H1 (cell line): ENCODE measurements around the gene CHD9. TPM values are rescaled to one million over a fixed set of nuclear protein-coding genes. Genes with fewer than 3 reads are reported as not detected.

Source experiments
- CTCF ChIA-PET: fragments of 300-600 bp; sonication (Branson Sonifier 250); formaldehyde crosslinking; loops from one replicate; lab custom pipeline; 2021; ENCODE audit not compliant: partially characterized antibody; lab: Charles Lee
- POLR2A ChIA-PET: fragments of 300-600 bp; sonication (Branson Sonifier 250); formaldehyde crosslinking; loops from one replicate; lab custom pipeline; 2021; ENCODE audit warnings: inconsistent platforms; ENCODE audit not compliant: partially characterized antibody; lab: Charles Lee
- DNase-seq, 2 experiments: peaks; one replicate each; pipeline versions ENCODE4 v3.0.0 to v3.0.0-alpha.2; 2010 to 2022; ENCODE audit warnings: low spot score in 2 of 2, low read depth in 1 of 2, mixed read lengths in 1 of 2
- FAIRE-seq: peaks from 2 replicates; lab custom pipeline; 2011; peaks lifted over from hg19 to GRCh38; lab: Jason Lieb, UNC
- H2AFZ ChIP-seq: 2 replicates; pipeline ENCODE4 v1.8.1; 2012; ENCODE audit warnings: low read length, inconsistent platforms
- H2AK5ac ChIP-seq: 2 replicates; pipeline ENCODE4 v1.6.1; 2013; ENCODE audit warnings: low read depth, low read length
- H2BK120ac ChIP-seq: replicated peaks from 2 replicates; pipeline ENCODE3; 2013; ENCODE audit warnings: low read depth, low read length, inconsistent platforms
- H2BK12ac ChIP-seq: 2 replicates; pipeline ENCODE4 v1.6.1; 2013; ENCODE audit warnings: low read depth, low read length
- H2BK15ac ChIP-seq: 2 replicates; pipeline ENCODE4 v1.6.1; 2013; ENCODE audit warnings: low read length
- H2BK20ac ChIP-seq: 2 replicates; pipeline ENCODE4 v1.6.1; 2013; ENCODE audit warnings: low read length
- H2BK5ac ChIP-seq: 2 replicates; pipeline ENCODE4 v1.6.1; 2013; ENCODE audit warnings: low read depth, low read length
- H3K14ac ChIP-seq: 2 replicates; pipeline ENCODE4 v1.6.1; 2013; ENCODE audit warnings: inconsistent platforms; ENCODE audit not compliant: insufficient read length
- H3K18ac ChIP-seq: 2 replicates; pipeline ENCODE4 v1.6.1; 2013; ENCODE audit warnings: low read length; ENCODE audit errors: extremely low read depth
- H3K23ac ChIP-seq: 2 replicates; pipeline ENCODE4 v1.6.1; 2013; ENCODE audit warnings: inconsistent platforms; ENCODE audit not compliant: insufficient read length
- H3K23me2 ChIP-seq: 2 replicates; pipeline ENCODE4 v1.6.1; 2013; ENCODE audit warnings: low read depth, low read length
- H3K27ac ChIP-seq: 2 replicates; pipeline ENCODE4 v1.6.1; 2011; ENCODE audit warnings: low read depth, low read length, inconsistent platforms
- H3K27me3 ChIP-seq, 4 experiments: replicated peaks in 1 of 4; 1 replicate in 1 of 4; 2 replicates in 3 of 4; pipeline versions ENCODE4 v1.6.1 to v1.8.1; 2011 to 2013; ENCODE audit warnings: low read length in 3 of 4, mild to moderate bottlenecking in 3 of 4, inconsistent platforms in 2 of 4, mixed read lengths in 2 of 4, moderate library complexity in 1 of 4; ENCODE audit not compliant: control insufficient read depth in 3 of 4, insufficient read depth in 3 of 4; ENCODE audit errors: extremely low read depth in 1 of 4
- H3K36me3 ChIP-seq, 4 experiments: 2 replicates each; pipeline versions ENCODE4 v1.6.1 to v1.8.1; 2011 to 2013; ENCODE audit warnings: mild to moderate bottlenecking in 4 of 4, low read length in 3 of 4, moderate library complexity in 2 of 4, control low read depth in 1 of 4, inconsistent platforms in 1 of 4; ENCODE audit not compliant: insufficient read depth in 4 of 4, control insufficient read depth in 2 of 4
- H3K4ac ChIP-seq: replicated peaks from 2 replicates; pipeline ENCODE3; 2013; ENCODE audit warnings: low read length, low read depth, mixed read lengths, inconsistent platforms; ENCODE audit not compliant: insufficient read length
- H3K4me1 ChIP-seq, 4 experiments: replicated peaks in 1 of 4; 1 replicate in 1 of 4; 2 replicates in 3 of 4; pipeline versions ENCODE4 v1.6.1 to v1.8.1; 2011 to 2013; ENCODE audit warnings: low read length in 3 of 4, inconsistent platforms in 2 of 4, mixed read lengths in 1 of 4; ENCODE audit not compliant: insufficient read depth in 4 of 4, control insufficient read depth in 3 of 4
- H3K4me2 ChIP-seq, 2 experiments: 2 replicates each; pipeline versions ENCODE4 v1.6.1 to v1.8.1; 2011 to 2013; ENCODE audit warnings: low read depth in 2 of 2, low read length in 2 of 2, control low read depth in 1 of 2, inconsistent platforms in 1 of 2, mild to moderate bottlenecking in 1 of 2; ENCODE audit not compliant: insufficient read depth in 1 of 2
- H3K4me3 ChIP-seq, 4 experiments: fragments of 200-600, 300-600 bp in 1 of 4; sonication (generic), shearing (Covaris generic), sonication (Bioruptor Twin) in 1 of 4; 2 replicates each; pipeline versions ENCODE4 v1.5.1 to v1.8.1; 2011 to 2016; ENCODE audit warnings: low read length in 4 of 4, low read depth in 3 of 4, control low read depth in 2 of 4, inconsistent platforms in 2 of 4, mild to moderate bottlenecking in 2 of 4, mixed read lengths in 1 of 4, moderate library complexity in 1 of 4; ENCODE audit not compliant: insufficient read depth in 2 of 4; ENCODE audit errors: extremely low read depth in 1 of 4
- H3K56ac ChIP-seq: replicated peaks from 2 replicates; pipeline ENCODE3; 2013; ENCODE audit warnings: low read depth, mild to moderate bottlenecking, mixed read lengths, low read length, inconsistent platforms; ENCODE audit not compliant: insufficient read length
- H3K79me1 ChIP-seq: 2 replicates; pipeline ENCODE4 v1.6.1; 2013; ENCODE audit warnings: low read depth, low read length, control low read depth
- H3K79me2 ChIP-seq, 2 experiments: 2 replicates each; pipeline versions ENCODE4 v1.6.1 to v1.8.1; 2012 to 2013; ENCODE audit warnings: low read length in 2 of 2, mild to moderate bottlenecking in 2 of 2, inconsistent platforms in 1 of 2; ENCODE audit not compliant: insufficient read depth in 2 of 2, control insufficient read depth in 1 of 2
- H3K9ac ChIP-seq, 4 experiments: replicated peaks in 1 of 4; 1 replicate in 1 of 4; 2 replicates in 3 of 4; pipeline versions ENCODE4 v1.6.1 to v1.8.1; 2011 to 2013; ENCODE audit warnings: low read depth in 3 of 4, low read length in 3 of 4, control low read depth in 2 of 4, mild to moderate bottlenecking in 2 of 4, moderate library complexity in 2 of 4, inconsistent platforms in 1 of 4; ENCODE audit errors: extremely low read depth in 1 of 4
- H3K9me3 ChIP-seq, 2 experiments: 2 replicates each; pipeline versions ENCODE4 v1.6.1 to v1.8.1; 2012 to 2013; ENCODE audit warnings: mild to moderate bottlenecking in 2 of 2, moderate library complexity in 2 of 2, control low read depth in 1 of 2, inconsistent platforms in 1 of 2, low read depth in 1 of 2, low read length in 1 of 2, mixed read lengths in 1 of 2; ENCODE audit not compliant: insufficient read depth in 2 of 2
- H4K20me1 ChIP-seq, 2 experiments: replicated peaks in 1 of 2; 2 replicates each; pipeline versions ENCODE3 to v1.8.1; 2011 to 2013; ENCODE audit warnings: inconsistent platforms in 2 of 2, low read length in 2 of 2, mild to moderate bottlenecking in 1 of 2; ENCODE audit not compliant: insufficient read depth in 2 of 2, control insufficient read depth in 1 of 2
- H4K5ac ChIP-seq: 2 replicates; pipeline ENCODE4 v1.6.1; 2013; ENCODE audit warnings: low read length, low read depth, mixed read lengths, inconsistent platforms; ENCODE audit not compliant: insufficient read length
- H4K8ac ChIP-seq: 2 replicates; pipeline ENCODE4 v1.8.0; 2013; ENCODE audit warnings: mild to moderate bottlenecking, moderate library complexity, low read length, inconsistent platforms; ENCODE audit not compliant: insufficient read depth; ENCODE audit errors: extremely low read depth
- H4K91ac ChIP-seq: replicated peaks from 2 replicates; pipeline ENCODE3; 2013; ENCODE audit warnings: low read length, mixed read lengths, inconsistent platforms; ENCODE audit not compliant: insufficient read length
- CBX5 ChIP-seq: fragments of 300-800, 300-1000 bp; sonication (generic); IDR thresholded peaks from 2 replicates; pipeline ENCODE4 v1.7.1; 2016; ENCODE audit warnings: antibody characterized with exemption, low read length, low read depth
- CHD1 ChIP-seq: IDR thresholded peaks from 2 replicates; pipeline ENCODE4 v1.6.1; 2012; ENCODE audit warnings: low read depth, low read length, improper control_type of control experiment
- GTF2F1 ChIP-seq: IDR thresholded peaks from 2 replicates; pipeline ENCODE4 v1.6.1; 2012; ENCODE audit warnings: low read depth, low read length, improper control_type of control experiment, borderline replicate concordance
- HDAC2 ChIP-seq, 2 experiments: fragments of 300-600 bp in 1 of 2; sonication (generic) in 1 of 2; IDR thresholded peaks; 2 replicates each; pipeline ENCODE4 v1.6.1; 2011 to 2012; ENCODE audit warnings: low read depth in 2 of 2, low read length in 2 of 2, mild to moderate bottlenecking in 2 of 2, moderate library complexity in 2 of 2, borderline replicate concordance in 1 of 2, inconsistent platforms in 1 of 2
- KDM1A ChIP-seq: fragments of 200-600, 300-600 bp; sonication (generic); IDR thresholded peaks from 2 replicates; pipeline ENCODE4 v1.7.1; 2016; ENCODE audit warnings: mild to moderate bottlenecking, low read length, borderline replicate concordance
- SIN3A ChIP-seq, 2 experiments: IDR thresholded peaks in 1 of 2; conservative IDR thresholded peaks in 1 of 2; 2 replicates each; pipeline ENCODE4 v1.6.1; 2011 to 2012; ENCODE audit warnings: low read length in 2 of 2, improper control_type of control experiment in 1 of 2, low read depth in 1 of 2, mild to moderate bottlenecking in 1 of 2
- SIX5 ChIP-seq: IDR thresholded peaks from 2 replicates; pipeline ENCODE4 v1.6.1; 2011; ENCODE audit warnings: mild to moderate bottlenecking, low read depth, low read length
- SP4 ChIP-seq: IDR thresholded peaks from 2 replicates; pipeline ENCODE4 v1.6.1; 2012; ENCODE audit warnings: low read length, inconsistent platforms
- TAF1 ChIP-seq: IDR thresholded peaks from 2 replicates; pipeline ENCODE4 v1.6.1; 2011; ENCODE audit warnings: mild to moderate bottlenecking, low read depth, low read length
- TBP ChIP-seq: IDR thresholded peaks from 2 replicates; pipeline ENCODE4 v1.6.1; 2011; ENCODE audit warnings: low read depth, low read length, improper control_type of control experiment
- YY1 ChIP-seq: IDR thresholded peaks from 2 replicates; pipeline ENCODE4 v1.6.1; 2011; ENCODE audit warnings: low read depth, mild to moderate bottlenecking, low read length
- WGBS, 2 experiments: shearing (Covaris generic) in 1 of 2; methylation state at CpG; one replicate each; pipeline versions ENCODE4 v1.1.6 to v1.1.7; 2013 to 2015; ENCODE audit warnings: low lambda C conversion rate in 2 of 2, mixed read lengths in 2 of 2, inconsistent platforms in 1 of 2, low coverage in 1 of 2, missing lambda C conversion rate in 1 of 2; ENCODE audit not compliant: insufficient replicate concordance in 2 of 2, insufficient coverage in 1 of 2, insufficient read length in 1 of 2; ENCODE audit errors: extremely low coverage in 1 of 2, missing lambda C conversion rate in 1 of 2; 5-methylcytosine and 5-hydroxymethylcytosine counted together
- polyA plus RNA-seq, 7 experiments: library from polyadenylated mRNA; depleted of rRNA in 3 of 7; stranded (reverse) in 5 of 7; unstranded in 2 of 7; fragments of >200 nt in 5 of 7; fragments of 200-250 nt in 2 of 7; gene quantifications; 1 replicate in 5 of 7; 2 replicates in 1 of 7; 4 replicates in 1 of 7; pipeline versions ENCODE4 v1.2.1 to v1.2.3, GENCODE V29; 2011 to 2013; ENCODE audit warnings: missing spikeins in 2 of 7, mixed read lengths in 2 of 7
- total RNA-seq: library from RNA; stranded (reverse); fragmentation: NEBNext Ultra II Directional; extraction: Animal tissue kit (Norgen Biotek cat#: 25700); gene quantifications from 2 replicates; pipeline ENCODE4 v1.2.1, GENCODE V29; 2021

Gene CHD9
- total and polyA plus RNA-seq, 2 of the 8 experiments (the other 6 are each of a cell fraction or from before 2014, with no cell fraction given): 9.9 to 32.4 TPM

DNA sequence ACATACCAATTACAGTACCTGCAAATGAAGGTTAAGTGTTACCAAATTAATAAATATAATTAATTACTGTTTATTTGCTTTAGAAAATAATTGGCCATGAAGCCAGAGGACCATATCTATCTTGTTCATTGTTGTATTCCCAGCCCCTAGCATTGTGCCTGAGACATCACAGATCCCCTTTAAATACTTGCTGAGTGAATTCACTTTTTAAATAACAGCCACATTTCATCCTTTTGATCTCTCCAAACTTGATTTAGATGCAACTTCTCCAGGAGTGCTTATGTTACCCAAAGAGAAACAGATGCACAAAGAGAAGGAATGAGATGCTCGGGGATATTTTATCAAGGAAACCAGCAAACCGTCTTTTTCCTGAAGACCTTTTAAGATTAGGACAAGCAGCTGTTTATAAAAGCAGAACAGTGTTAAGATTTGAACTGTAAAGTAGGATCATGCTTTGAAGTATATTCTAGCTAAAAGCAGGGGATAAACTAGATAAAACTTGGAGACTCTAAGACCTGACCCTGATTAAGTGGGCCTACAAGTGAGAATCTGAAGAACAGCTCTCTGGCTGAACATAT, 66.3 kb downstream of the CHD9 start:
- 85% methylated on average over 2 of the region's 2 CpGs; no CpG with 5 or more reads in 1 of the 2 experiments for WGBS, 2 experiments
- TF ChIP-seq SIX5 (no peak), CBX5 (no peak), YY1 (no peak), CHD1 (no peak), KDM1A (no peak), SP4 (no peak), GTF2F1 (no peak), HDAC2 (IDR thresholded peaks at IDR 0.05; ENCODE audit: borderline replicate concordance in 1 of 2, low read depth in 2 of 2, low read length in 2 of 2) (no peak), TAF1 (no peak), TBP (no peak), SIN3A (conservative IDR thresholded peaks at IDR 0.05 in 1 of 2, IDR thresholded peaks at IDR 0.05 in 1 of 2; ENCODE audit: low read depth in 1 of 2, low read length in 2 of 2) (no peak)

More for the DNA sequence above, 66.3 kb downstream of the CHD9 start:
- Histone ChIP-seq H3K27ac (no peak overlapping the region), H3K36me3 (no peaks in the 10 kb centered on the region), H3K9me3 (no peaks in the 10 kb centered on the region), H4K5ac (no peak overlapping the region), H4K91ac (no peak overlapping the region), H3K14ac (no peak overlapping the region), H4K20me1 (no peaks in the 10 kb centered on the region), H3K23me2 (no peaks in the 10 kb centered on the region; the same call in 1 of the 2 replicates), H4K8ac (no peak overlapping the region), H2AK5ac (no peak overlapping the region), H3K23ac (no peak overlapping the region), H3K79me1 (no peaks in the 10 kb centered on the region; the same call in 1 of the 2 replicates), H3K4ac (no peak overlapping the region), H3K27me3 (no peaks in the 10 kb centered on the region), H3K9ac (no peak overlapping the region), H3K56ac (no peak overlapping the region), H3K79me2 (no peaks in the 10 kb centered on the region), H2BK12ac (no peak overlapping the region), H3K4me1 (no peaks in the 10 kb centered on the region), H2BK120ac (no peak overlapping the region), H3K18ac (no peak overlapping the region), H2BK15ac (no peak overlapping the region), H3K4me2 (no peak overlapping the region), H2AFZ (no peak overlapping the region), H3K4me3 (no peak overlapping the region), H2BK20ac (no peak overlapping the region), H2BK5ac (no peak overlapping the region)
- DNase-seq: no peak
- ChIA-PET POLR2A (interaction anchor here (1.0 to 2.2 kb wide), 2 partner anchors 9 to 86 kb away, joined by 3 to 7 read pairs; no protein-coding TSS in a partner anchor), CTCF (interaction anchor here (0.8 to 1.1 kb wide), 2 partner anchors 38 to 66 kb away, joined by 4 read pairs; partner anchors contain the start of gene CHD9)
- FAIRE-seq: no peak
